GM18499 (cell line): ENCODE data around the gene RPS6KA5.
"Not testable (repeated sequence)": the region's sequence is repeated elsewhere in the genome, so short reads cannot be mapped to it uniquely, and the experiment has no call there.

Experiments
- ATAC-seq: cut with Tn5 transposase; IDR thresholded peaks from one replicate; pipeline ENCODE4 v1.9.1; 2021; ENCODE audit warnings: moderate number of reproducible peaks; ENCODE audit not compliant: insufficient read depth, unreplicated experiment

RPS6KA5 gene

DNA sequence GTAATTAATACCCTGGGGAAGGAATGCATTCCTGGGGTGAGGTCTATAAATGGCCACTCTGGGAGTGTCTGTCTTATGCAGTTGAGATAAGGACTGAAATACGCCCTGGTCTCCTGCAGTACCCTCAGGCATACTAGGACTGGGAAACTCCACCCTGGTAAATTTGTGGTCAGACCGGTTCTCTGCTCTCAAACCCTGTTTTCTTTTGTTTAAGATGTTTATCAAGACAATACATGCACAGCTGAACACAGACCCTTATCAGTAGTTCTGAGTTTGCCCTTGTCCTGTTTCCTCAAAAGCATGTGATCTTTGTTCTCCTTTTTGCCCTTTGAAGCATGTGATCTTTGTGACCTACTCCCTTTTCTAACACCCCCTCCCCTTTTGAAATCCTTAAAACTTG, 106.8 kb downstream of the RPS6KA5 start:
- not testable (repeated sequence) for ATAC-seq

DNA sequence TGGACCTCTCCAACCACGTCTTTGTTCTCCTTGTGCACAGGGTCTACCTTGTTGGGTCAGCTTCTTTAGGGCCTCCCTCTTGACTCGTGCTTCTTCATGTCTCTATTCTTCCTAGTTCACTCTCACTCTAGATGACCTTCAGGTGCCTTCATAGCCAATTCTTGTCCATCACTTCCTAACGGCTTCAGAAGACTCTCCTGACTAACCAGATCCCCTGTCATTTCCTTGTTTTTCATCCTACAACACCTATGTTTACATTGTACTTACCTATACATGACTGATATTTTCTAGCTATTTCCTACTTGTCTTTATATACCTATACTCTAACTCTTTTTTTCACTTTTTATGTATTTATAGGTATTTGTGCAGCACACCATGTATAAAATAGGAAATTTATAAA, 117.1 kb downstream of the RPS6KA5 start:
- no peak for ATAC-seq

DNA sequence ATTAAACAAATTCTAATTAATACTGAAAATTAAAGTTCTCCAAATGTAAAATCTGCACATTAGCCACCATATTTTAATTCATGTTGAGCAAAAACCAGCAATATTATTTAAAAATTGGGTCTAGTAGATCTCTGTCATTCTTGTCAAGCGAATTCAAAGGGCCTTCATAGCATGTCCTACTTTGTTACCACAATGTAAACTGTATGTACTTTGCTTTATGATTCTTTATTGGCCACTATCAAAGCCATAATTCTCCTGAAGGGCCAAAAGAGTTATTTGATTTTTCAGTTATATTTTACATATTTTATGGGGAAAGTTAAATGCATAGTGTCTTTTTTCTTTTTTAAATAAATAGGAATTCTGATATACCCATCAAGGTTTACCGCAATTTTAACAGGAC, 117.9 kb downstream of the RPS6KA5 start:
- no peak for ATAC-seq

DNA sequence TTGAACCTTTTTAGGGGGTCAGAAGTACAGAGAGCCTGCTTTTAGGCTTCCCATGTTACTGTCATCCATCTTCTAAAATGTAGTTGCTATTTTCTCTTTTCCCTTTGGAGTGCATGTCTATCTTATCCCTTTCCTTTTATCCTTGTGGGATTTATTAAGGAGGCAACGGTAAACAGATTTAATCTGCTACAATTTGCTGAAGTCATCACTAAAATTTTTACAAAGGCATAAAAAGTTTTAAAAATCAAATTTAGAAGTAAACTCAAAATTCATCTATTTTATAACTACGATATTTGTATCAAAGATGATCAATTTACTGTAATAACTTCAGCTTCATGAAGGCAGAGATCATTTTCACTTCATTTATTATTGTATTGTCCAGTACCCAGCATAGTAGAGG, 118.7 kb downstream of the RPS6KA5 start:
- ATAC-seq: no peak

DNA sequence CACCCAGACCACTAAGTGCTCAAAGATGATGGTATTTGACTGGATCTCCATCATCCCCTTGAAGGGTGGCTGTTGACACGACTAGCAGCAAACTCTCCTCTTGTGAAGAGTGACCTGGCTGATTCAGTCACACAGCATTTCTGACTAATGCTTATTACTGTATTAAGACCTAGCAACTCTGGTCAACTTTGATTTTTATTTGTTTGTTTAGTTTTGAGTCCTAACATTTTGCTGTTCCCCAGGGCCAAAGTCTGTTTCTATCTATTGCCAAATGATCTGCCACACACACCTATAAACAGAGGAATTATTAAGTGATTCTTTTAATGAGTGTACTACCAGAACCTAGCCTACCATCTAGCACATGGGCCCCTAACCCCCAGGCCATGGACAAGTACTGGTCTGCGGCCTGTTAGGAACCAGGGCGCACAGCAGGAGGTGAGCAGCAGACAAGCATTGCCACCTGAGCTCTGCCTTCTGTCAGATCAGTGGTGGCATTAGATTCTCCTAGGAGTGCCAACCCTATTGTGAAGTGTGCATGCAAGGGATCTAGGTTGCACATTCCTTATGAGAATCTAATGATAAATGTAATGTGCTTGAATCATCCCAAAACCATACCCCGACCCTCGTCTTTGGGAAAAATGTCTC, 120.0 kb downstream of the RPS6KA5 start:
- no peak for ATAC-seq

DNA sequence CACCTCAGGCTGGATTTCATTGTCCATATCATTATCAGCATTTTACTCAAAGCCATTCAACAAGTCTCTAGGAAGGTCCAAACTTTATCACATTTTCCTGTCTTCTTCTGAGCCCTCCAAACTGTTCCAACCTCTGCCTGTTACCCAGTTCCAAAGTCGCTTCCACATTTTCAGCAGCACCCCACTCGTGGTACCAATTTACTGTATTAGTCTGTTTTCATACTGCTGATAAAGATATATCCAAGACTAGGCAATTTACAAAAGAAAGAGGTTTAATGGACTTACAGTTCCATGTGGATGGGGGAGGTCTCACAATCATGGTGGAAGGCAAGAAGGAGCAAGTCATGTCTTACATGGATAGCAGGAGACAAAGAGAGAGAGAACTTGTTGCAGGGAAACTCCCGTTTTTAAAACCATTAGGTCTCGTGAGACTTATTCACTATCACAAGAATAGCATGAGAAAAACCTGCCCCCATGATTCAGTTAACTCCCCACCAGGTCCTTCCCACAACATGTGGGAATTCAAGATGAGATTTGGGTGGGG, 121.1 kb downstream of the RPS6KA5 start:
- ATAC-seq: not testable (repeated sequence)

DNA sequence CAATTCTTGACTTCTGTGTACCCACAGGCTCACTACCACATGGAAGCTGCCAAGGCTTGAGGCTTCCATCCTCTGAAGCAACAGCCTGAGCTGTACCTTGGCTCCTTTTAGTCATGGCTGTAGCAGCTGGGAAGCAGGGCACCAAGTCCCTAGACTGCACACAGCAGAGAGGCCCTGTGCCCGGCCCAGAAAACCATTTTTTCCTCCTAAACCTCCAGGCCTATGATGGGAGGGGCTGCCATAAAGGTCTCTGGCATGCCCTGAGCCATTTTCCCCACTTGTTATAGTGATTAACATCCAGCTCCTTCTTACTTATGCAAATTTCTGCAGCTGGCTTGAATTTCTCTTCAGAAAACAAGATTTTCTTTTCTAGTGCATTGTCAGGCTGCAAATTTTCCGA, 121.8 kb downstream of the RPS6KA5 start:
- ATAC-seq: no peak

DNA sequence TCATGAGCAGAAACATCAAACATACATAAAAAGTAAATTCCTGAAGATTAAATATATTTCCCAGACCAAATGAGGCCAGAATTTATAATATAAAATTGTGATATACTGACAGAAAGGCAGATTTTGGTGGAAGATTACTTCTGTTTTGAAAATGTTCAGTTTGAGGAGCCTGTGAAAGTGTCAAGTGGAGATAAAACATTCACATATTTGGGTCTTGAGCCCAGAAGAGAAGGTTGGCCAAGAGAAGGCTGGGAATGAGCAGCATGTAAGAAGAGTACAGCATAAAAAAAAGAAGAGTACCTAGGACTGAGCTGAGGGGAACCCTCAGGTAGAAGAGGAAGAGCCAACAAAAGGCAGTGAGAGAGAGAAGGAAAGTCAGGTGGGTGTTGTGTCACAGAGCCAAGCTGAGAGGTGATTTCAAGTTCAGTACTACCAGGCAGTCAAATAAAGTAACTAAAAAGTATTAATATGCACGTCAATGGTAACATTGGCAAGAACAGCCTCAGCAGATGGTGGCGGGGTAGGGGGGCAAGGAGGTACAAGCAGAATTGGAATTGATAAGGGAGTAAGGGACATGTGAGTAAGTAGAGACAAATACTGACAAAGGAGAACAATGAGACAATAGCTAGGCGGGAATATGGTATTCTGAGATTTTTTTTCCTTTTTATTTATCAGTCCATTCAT, 123.5 kb downstream of the RPS6KA5 start:
- ATAC-seq: no peak

DNA sequence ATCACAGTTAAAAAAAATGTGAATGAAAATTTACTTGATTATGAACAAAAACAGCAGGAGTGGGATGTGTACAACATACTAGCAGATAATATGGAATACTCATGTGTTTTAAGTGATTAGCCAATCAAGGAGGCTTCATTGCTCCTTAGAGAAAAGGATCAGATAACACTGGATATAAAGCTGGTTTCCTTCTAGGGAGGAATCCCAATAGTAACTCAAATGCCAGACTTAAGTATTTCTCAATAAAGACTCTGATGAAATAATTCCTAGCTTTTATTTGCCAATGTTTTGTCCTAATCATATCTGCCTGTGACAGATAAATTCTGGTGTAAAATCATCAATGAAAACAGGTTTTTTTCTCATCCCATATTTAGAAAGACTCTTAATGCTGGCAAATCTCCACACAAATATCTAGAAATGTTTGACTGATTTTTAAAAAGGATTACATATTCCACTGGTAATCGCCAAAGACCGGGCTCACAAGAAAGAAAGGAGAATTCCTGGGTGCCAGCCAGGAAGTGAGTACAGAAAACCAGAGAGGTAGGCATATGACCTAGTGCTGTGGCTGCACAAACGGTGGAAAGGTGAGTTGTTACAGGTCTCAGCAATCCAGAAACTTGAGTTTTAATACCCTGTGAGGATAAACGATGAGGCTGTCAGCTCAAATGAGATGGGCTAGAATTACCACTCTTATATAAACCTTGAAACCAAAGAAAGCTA, 135.7 kb downstream of the RPS6KA5 start:
- ATAC-seq: no peak

DNA sequence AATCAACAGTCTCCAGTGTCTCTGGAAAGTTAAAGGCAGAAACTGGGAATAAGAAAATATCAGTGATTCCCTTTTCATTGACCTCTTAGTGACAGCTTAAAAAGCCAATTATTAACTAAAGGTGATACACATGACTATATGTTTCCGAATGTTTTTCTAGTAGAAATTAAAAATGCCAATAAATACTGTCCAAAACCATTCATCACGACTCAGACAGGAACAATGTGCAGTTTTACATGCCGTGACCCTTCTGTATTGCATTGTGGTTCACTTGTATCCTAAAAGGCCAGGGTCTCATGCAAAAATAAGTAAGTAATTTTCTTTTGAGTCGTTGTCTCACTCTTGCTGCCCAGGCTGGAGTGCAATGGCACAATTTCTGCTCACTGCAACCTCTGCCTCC, 138.3 kb downstream of the RPS6KA5 start:
- ATAC-seq: no peak

DNA sequence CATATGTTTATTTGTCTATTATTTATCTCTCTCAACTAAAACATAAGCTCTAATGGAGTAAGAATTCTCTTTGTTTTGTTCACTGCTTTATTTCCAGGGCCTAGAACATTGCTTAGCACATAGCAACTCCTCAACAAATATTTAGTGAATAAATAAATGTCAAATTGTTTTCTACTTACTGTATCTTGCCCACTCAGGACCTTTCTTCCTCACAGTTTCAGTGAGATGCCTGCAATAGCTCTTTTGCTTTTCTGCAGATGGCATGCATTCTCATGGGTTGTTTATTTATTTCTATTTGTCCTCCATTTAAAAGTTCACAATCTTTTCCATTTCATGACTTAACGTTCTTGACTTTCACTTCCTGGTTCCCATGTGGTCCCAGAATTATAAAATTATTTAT, 149.3 kb downstream of the RPS6KA5 start:
- ATAC-seq: no peak

DNA sequence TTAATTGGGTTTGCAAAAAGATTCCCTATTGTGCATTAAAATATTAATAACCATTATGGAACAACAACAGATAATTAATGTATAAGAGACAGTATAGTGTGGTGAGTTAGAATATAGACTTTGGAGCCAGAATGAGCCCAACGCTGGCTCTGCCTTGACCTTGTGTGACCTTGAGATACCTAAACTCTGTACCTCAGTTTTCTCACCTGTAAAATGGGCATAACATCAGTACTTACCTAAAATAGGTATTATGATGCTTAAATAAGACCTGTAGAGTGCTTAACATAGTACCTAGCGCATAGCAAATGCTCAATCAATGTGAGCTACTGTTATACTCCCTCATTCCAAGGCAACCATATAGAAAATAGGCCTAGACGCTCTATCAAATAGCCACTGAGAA, 153.3 kb downstream of the RPS6KA5 start:
- ATAC-seq: no peak

DNA sequence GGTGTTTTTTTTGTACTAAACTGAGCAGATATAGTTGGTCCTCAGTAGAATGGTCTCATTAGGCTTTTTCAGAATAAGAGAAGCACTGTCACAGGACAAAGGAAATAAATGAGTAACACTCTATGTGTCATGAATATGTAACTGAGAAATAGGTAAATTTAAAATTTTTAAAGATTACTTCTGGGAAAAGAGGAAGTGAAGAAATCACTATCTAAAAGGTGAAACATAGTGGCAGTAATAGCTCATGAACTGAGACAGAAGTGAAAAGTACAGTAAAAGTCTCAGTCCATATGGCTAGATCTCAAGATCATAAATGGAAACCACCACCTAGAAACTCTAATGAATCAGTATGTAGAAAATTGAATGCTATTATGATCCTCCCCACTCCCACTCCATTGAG, 154.9 kb downstream of the RPS6KA5 start:
- peak; percentile 89 for ATAC-seq

DNA sequence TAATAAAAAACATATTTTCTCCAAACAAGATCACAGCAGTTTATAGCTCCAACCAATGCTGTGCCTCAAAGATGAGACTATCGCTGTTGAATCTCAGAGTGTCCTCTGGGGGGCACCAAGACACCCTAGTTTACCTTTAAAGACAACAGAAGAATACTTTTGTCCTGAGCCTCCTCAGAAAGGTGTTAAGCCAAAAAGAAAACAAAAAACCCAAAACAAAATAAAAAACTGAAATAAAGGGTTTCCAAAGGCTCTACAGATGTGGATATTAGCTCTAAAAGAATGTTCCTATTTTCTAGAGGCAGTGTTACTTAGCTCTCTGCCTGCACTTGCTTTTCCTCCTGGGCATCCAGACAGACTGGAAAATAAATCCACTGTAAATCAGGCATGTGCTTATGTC, 157.3 kb downstream of the RPS6KA5 start:
- no peak for ATAC-seq

DNA sequence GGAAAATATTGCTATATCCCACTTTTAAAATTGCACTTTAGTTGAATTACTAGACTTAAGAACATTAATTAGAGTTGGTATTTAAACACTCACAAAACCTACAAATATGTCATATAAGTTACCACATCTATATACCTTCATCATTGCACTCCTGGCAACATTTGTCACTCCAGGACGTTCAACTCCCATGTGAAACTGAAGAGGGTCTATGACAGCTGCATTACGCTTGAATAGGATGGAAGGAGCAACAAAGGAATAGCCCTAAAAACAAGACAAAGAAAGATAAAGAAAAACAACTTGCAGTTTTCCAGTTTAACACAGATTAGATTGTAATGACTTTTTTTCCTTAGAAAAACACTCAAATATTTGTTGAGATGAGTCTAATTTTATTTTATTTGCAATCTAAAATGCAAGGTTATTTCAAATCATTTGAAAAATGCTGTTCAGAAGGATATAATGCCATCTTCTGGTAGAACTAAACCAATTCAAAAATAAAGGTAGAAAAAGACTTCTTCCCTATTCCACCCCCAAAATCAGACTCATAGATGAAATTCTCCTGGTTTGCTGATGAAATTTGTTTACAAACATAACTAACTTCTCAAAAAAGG, 159.9 kb downstream of the RPS6KA5 start:
- no peak for ATAC-seq

DNA sequence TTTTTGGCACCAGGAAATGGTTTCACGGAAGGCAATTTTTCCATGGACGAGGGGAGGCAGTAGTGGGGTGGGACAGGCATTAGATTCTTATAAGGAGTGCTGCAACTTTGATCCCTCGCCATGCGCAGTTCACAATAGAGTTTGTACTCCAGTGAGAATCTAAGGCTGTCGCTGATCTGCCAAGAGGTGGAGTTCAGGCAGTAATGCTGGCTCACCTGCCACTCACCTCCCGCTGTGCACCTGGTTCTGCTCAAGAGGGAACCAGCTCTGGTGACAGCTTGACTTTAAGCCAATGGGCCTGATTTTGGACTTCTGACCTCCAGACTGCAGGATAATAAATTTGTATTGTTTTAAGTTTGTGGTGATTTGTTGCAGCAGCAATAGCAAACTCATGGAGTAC, 163.4 kb downstream of the RPS6KA5 start:
- ATAC-seq: no peak

DNA sequence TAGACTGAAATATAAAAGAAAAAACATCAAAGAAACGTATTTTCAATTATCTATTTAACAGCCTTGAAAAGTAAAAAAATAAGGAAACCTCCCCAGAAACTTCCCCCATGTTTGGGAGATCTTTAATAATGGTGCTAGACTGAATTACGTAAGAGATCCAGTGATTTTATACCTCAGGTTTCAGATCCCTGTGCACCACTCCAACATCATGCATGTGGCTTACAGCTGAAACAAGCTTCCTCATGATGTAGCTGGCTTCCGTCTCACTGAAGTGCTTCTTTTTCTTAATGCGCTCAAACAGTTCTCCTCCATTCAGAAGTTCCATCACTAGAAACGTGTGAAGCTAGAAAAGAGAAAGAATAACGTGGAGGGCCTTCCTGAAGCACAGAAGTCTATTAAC, 166.2 kb downstream of the RPS6KA5 start:
- no peak for ATAC-seq

DNA sequence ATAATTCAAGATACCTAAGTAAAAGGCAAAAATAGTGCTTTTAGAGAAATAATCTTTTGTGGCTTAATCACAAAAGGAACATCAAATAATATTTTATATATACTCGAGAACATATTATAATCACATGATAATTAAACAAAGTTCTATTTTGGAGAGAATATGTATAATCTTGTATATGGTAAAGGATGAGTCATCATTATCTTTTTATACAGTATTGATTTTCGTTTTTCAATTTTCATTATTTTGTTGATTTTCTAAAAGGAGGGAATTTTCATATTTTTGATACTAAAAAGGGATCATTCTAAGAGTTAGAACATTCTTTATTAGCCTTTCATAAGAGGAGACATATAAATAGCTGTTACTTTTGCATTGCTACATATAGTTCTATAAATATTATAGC, 166.9 kb downstream of the RPS6KA5 start:
- ATAC-seq: no peak

DNA sequence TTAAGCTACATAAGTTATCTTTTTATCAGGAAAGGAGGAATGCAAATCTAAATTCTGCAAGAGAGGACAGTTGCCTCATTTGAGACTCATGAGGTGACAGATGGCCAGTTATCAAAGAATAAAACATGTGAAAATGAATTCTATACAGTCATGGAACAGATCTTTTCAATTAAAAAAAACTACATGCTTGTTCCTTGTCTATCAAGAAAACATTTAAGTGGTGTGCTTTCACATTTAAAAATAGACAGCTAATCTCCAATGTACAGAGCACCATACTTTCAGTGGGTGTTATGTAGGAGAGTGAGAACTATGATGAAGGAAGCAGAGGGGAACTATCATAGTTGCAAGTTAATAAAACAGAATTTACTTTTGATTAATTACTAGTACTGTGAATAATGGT, 167.5 kb downstream of the RPS6KA5 start:
- no peak for ATAC-seq

DNA sequence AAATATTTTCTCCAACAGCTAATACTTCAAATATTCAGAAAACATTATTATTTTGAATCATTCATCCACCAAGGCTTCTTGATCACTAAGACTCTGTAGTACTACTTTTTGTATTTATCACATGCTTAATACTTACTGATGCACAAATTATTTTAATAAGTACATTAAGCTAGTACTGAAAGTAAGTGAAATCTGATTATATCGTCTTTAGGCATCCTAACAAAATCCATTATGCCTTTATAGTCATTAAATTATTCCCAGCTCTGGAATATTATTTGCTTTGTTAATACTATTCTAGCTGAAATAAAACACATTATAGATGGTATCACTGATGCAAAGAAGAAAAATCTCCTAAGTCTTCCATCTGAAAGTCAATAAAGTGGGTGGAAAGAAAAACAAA, 169.1 kb downstream of the RPS6KA5 start:
- no peak for ATAC-seq
